Stimulated activated CD4-positive, alpha-beta T cell treated with anti-CD3 and anti-CD28 coated beads, TNF-alpha, amount 100 ng/mL, for 24 hours (primary cell): ENCODE data around the gene HSD17B14.
A peak's percentile ranks its signal among the peaks of the same experiment; 100 is the strongest.

Source experiments
- DNase-seq, 3 experiments: peaks; one replicate each; pipeline ENCODE4 v3.0.0-alpha.2; 2020; ENCODE audit warnings: low read depth in 3 of 3

HSD17B14 gene

DNA sequence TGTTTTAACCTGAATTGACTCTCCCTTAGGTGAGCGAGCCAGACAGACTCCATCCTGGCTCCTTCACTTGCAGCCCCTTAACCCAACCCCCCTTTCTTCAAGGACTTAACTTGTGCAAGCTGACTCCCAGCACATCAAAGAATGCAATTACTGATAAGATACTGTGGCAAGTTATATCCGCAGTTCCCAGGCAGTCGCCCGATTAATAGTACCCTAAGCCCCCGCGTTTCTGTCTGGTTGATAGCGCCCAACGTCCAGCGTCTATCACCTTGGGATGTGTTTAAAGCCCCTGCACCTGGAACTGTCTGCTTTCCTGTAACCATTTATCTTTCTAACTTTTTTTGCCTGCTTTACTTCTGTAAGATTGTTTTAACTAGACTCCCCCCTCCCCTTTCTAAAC, 6.2 kb downstream of the HSD17B14 start:
- no peak for DNase-seq

- DNase-seq, result no peak
Observed at GRCh38 chr19:48826606-48827020, 9.7 kb downstream of the HSD17B14 start.

GRCh38 chr19:48822514-48822913, 13.8 kb downstream of the HSD17B14 start:
- no peak for DNase-seq

- no peak for DNase-seq
Observed at GRCh38 chr19:48821633-48822032, 14.7 kb downstream of the HSD17B14 start.

- DNase-seq, result no peak
Observed at GRCh38 chr19:48819366-48819816, 16.9 kb downstream of the HSD17B14 start.

DNA sequence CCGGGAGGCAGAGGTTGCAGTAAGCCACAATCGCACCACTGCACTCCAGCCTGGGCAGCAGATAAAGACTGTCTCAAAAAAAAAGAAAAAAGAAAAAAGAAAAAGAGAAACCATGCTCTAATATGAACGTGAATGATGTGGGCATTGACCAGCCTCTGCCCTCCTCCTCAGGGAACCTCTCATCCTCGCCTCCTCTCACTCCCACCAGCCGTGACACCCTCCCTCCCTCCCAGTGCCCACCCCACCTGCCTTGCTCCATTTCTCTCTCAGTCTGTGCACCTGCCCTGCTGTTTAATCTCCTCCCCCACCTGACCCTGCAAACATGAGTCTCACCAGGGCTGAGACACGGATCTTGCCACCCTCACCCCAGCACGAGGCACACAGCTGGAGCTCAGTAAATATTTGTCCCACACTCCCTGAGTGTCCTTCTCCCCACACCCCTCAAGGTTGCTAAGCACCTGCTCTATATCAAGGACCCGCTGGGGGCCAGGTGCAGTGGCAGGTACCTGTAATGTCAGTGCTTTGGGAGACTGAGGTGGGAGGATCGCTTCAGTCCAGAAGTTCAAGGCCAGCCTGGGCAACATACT, 18.0 kb downstream of the HSD17B14 start:
- DNase-seq, result no peak

DNA sequence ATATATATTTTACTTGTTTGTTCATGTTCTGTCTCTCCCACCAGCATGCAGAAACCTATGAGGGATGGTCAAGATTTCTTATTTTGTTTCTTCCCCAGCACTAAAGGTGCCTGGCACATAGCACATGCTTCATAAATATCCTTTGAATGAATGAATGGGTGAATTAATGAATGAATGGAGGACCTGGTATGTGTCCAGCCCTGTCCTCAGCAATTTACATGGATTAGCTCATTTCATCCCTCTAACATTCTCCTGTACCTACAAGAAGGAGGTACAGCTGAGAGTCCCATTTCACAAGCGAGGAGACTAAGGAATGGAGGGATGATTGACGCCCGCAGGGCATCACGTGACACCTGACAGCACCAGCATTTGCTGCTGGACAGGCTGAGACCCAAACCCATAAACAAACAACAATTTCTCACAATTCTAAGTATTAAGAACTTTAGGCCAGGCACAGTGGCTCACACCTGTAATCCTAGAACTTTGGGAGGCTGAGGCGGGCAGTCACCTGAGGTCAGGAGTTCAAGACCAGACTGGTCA, 18.6 kb downstream of the HSD17B14 start:
- DNase-seq, result no peak

DNA sequence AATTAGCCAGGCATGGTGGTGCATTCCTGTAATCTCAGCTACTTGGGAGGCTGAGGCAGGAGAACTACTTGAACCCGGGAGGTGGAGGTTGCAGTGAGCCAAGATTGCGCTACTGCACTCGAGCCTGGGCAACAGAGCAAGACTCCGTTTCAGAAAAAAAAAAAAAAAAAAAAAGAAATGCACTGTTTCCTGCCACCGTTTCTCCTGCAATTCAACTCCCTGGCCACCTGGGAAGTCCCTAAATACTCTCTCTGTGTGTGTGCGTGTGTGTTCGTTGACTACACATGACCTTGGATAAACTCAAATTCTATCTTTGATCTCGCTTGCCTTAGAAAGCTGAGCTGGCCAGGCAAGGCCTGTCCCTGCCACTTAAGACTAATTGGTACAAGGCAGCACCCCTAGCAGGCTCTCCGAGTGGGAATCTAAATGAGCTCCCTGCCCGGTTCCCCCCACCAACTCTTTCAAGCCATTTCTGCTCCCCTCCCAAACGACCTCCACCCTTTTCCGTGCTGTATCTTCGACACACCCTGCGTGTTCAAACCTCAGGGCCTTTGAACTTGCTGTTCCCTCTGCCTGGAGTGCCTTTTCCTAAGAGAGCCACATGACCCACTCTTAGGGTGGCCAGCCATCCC, 20.3 kb downstream of the HSD17B14 start:
- DNase-seq, result no peak

DNA sequence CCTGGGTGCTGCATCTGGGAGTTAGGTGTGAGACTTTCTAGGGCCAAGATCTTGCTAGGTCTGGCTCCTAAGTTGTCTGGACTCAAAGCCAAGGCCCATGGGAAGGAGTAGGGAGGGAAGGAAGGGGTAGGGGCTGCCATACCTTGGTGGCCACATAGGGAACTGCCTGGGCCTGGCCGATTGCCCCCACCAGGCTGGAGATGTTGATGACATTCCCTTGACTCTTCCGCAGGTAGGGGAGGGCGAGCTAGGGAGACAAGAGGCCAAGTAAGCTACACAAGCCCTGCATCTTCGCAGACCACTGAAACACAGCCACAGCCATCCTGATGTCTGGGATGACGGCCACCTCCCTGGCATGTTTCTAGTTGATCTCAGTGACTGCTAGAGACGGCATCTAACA, 21.4 kb downstream of the HSD17B14 start:
- DNase-seq, result no peak

GRCh38 chr19:48813123-48813913, 23.0 kb downstream of the HSD17B14 start:
- DNase-seq, result no peak

- DNase-seq, result peak in 2 of 3 experiments; percentile 36 to 74
Observed at GRCh38 chr19:48812094-48812929, 24.0 kb downstream of the HSD17B14 start.

DNA sequence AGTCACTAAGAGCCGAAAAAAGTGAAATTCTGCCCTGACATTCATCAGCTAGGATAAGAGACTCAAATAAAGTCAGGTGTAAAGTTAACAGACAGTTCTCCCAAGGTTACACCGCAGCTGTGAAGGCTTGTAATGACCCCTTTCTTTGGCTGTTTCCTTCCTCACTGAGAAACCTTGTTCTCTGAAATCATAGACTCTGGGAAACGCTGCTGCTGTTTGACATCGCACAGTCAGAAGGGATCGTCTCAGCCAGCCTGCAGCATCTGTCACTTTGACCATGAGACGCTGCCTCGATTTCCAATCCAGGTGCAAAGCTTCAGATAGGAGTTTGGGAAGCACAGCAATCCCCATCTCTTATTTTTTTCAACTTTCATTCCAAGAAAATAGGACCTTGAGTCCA, 26.1 kb downstream of the HSD17B14 start:
- DNase-seq, result no peak

DNA sequence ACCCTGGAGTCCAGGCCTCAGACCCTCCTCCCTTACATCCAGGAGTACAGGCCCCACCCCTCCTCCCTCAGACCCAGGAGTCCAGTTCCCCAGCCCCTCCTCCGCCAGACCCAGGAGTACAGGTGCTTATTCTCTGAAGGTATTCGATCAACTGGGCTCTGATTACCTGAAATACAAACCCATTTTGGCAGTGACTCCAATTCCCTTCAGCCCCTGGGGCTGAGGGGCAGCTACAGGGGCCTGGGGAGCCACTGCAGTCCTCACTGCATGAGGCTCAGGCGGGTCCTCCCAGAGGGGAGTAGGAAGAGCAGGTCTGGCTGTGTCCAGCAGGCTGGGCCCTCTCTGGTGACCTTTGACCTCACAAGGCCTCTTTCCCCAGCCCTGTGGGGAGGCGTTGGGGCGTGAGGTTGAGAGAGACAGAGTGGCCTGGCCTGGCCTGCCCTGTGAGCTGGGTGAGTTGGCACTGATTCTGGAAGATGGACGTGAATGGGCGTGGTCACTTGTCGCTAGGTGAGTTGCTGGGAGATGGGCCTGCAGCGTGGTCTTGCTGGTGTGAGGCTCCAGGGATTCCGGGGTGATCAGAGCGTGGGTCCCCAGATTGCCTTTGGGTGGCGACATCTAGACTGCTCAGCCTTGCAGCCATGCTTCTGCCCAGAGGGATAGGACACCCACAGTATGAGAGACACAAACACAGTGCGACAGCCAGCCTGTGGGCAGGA, 28.5 kb downstream of the HSD17B14 start:
- no peak for DNase-seq

GRCh38 chr19:48806818-48807589, 29.3 kb downstream of the HSD17B14 start:
- peak in 1 of 3 experiments; percentile 24 for DNase-seq

- no peak for DNase-seq
Observed at GRCh38 chr19:48806518-48806817, 29.8 kb downstream of the HSD17B14 start.

- no peak for DNase-seq
Observed at GRCh38 chr19:48805452-48805851, 30.8 kb downstream of the HSD17B14 start.

GRCh38 chr19:48804496-48804895, 31.8 kb downstream of the HSD17B14 start:
- DNase-seq, result no peak

- DNase-seq, result no peak
Observed at GRCh38 chr19:48802623-48803022, 33.7 kb downstream of the HSD17B14 start.

DNA sequence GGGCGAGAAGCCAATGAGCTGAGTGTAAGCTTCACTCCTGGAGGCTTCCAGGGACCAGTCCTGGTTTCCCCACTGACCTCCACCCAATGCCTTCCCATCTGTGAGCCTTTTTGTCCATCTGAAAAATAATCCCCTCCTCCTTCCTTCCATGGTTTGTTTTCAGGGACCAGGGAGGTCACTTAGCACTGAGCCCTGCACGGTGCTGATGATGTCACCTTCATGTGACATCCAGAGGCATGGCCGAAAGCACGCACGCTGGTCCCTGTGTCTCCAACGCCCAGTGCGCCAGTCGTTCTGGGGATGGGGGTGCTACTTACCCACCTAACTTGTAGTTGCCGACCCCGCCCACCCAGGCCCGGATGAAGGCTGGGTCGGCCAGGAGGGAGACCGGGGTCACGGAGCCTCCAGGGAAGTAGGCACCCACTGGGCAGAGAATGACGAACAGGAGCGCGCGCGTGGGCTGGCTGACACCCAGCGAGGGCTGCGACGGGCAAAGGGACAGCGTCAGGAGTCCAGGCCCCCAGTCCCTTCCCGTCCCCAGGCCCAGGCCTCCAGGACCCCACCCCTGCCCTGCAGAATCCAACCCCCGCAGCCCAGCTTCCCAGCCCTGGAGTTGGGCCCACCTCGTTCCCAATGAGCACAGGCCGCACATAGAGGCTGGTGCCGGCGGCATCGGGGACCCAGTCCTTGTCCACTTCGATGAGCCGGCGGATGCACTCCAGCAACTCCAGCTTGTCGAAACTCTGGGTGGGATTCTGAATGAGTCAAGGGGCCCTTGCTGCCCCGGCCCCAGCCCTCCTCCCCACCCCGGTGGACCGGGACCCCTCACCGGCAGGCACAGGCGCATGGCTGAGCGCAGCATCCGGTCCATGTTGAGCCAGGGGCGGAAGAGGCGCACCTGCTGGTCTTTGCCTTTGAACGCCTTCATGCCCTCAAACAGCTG, 36.7 kb downstream of the HSD17B14 start:
- DNase-seq, result no peak
